Upper lobe of left lung (tissue), 6 donors: ENCODE data around the gene SLFN14. TPM values are rescaled to one million over a fixed set of nuclear protein-coding genes. Genes with fewer than 3 reads are reported as not detected.

Experiments
- ATAC-seq, 2 donors: fragments of 200-7000 bp; cut with Tn5 transposase; one replicate each; pipeline ENCODE4 v1.9.1; 2022; ENCODE audit warnings: mild to moderate bottlenecking in 2 of 2, moderate library complexity in 2 of 2; ENCODE audit not compliant: low FRiP score in 2 of 2
- DNase-seq, 2 donors: peaks; one replicate each; pipeline ENCODE4 v3.0.0-alpha.2; 2019 to 2020
- H3K27ac ChIP-seq, 4 donors: fragments of 200-600 bp; sonication (generic); one replicate each; pipeline ENCODE4 v1.5.1; 2016 to 2019
- H3K27me3 ChIP-seq, 4 donors: fragments of 200-600 bp; sonication (generic); one replicate each; pipeline ENCODE4 v1.5.1; 2017 to 2019
- H3K36me3 ChIP-seq, 4 donors: fragments of 200-600 bp; sonication (generic); one replicate each; pipeline ENCODE4 v1.5.1; 2016 to 2019
- H3K4me1 ChIP-seq, 4 donors: fragments of 200-600 bp; sonication (generic); one replicate each; pipeline ENCODE4 v1.5.1; 2018 to 2019
- H3K4me3 ChIP-seq, 4 donors: fragments of 200-600 bp; sonication (generic); one replicate each; pipeline ENCODE4 v1.5.1; 2017 to 2019; ENCODE audit warnings: mild to moderate bottlenecking in 2 of 4, moderate library complexity in 1 of 4
- H3K9me3 ChIP-seq, 4 donors: fragments of 200-600 bp; sonication (generic); one replicate each; pipeline ENCODE4 v1.5.1; 2018 to 2019
- CTCF ChIP-seq, 6 experiments: fragments of 450-650 bp in 4 of 6; fragments of 200-600 bp in 2 of 6; sonication (generic) in 2 of 6; IDR thresholded peaks; one replicate each; pipeline ENCODE4 v1.5.1; 2016 to 2019; ENCODE audit warnings: antibody characterized with exemption in 6 of 6
- EP300 ChIP-seq, 4 donors: sonication (generic); formaldehyde crosslinking; IDR thresholded peaks; one replicate each; pipeline ENCODE4 v1.5.1; 2017; ENCODE audit warnings: antibody characterized with exemption in 4 of 4, control low read depth in 2 of 4
- POLR2A ChIP-seq, 4 donors: fragments of 450-650 bp; IDR thresholded peaks; one replicate each; pipeline ENCODE4 v1.5.1; 2016 to 2017; ENCODE audit warnings: antibody characterized with exemption in 4 of 4, mild to moderate bottlenecking in 2 of 4
- POLR2AphosphoS5 ChIP-seq, 2 donors: sonication (generic); formaldehyde crosslinking; IDR thresholded peaks; one replicate each; pipeline ENCODE4 v1.5.1; 2017; ENCODE audit warnings: antibody characterized with exemption in 2 of 2
- WGBS, 2 donors: methylation state at CpG; one replicate each; pipeline ENCODE4 v1.1.5; 2017 to 2018; 5-methylcytosine and 5-hydroxymethylcytosine counted together
- total RNA-seq, 6 donors: library from RNA; depleted of rRNA in 4 of 6; stranded (reverse); fragments of >200 nt in 4 of 6; gene quantifications; one replicate each; pipeline versions ENCODE4 v1.1.0 to v1.2.1, GENCODE V29; 2016 to 2021
- donor health status: DM: no; HTN: no; CAD: no; lungs with moderate emphysema.
- donor health status: DM: no; HTN: yes; CAD: no; lungs with severe emphysema.

The SLFN14 gene
- total RNA-seq, 6 donors from 2014 or later: 0.09 to 1.8 (median 0.30) TPM; not detected in 1

GRCh38 chr17:35546487-35546886 lies 14.1 kb downstream of the SLFN14 start:
- WGBS, 2 donors: 61 to 90% methylated on average over 1 of the region's 1 CpG
- Histone ChIP-seq H3K4me3 (no peak overlapping the region), H3K9me3 (no peaks in the 10 kb centered on the region), H3K4me1 (peaks cover 0 to 21% (median 11%) of the 10 kb centered on the region in 4 donors), H3K27ac (no peak overlapping the region), H3K36me3 (no peaks in the 10 kb centered on the region), H3K27me3 (no peaks in the 10 kb centered on the region)
- no peak for ATAC-seq
- DNase-seq: no peak
- TF ChIP-seq EP300 (IDR thresholded peaks at IDR 0.05) (no peak), POLR2A (IDR thresholded peaks at IDR 0.05) (no peak)

GRCh38 chr17:35545150-35545549 lies 15.5 kb downstream of the SLFN14 start:
- no peaks in the 10 kb centered on the region for H3K36me3 ChIP-seq
- no peak for ATAC-seq
- H3K9me3 ChIP-seq: no peaks in the 10 kb centered on the region
- peaks cover 4 to 30% (median 20%) of the 10 kb centered on the region in 4 donors for H3K4me1 ChIP-seq
- no peak for TF ChIP-seq POLR2A (IDR thresholded peaks at IDR 0.05)
- no peak overlapping the region for H3K4me3 ChIP-seq
- no peak for DNase-seq
- no peak overlapping the region for H3K27ac ChIP-seq
- no peaks in the 10 kb centered on the region for H3K27me3 ChIP-seq
- 42 to 77% methylated on average over 1 of the region's 1 CpG for WGBS, 2 donors

GRCh38 chr17:35543856-35544255 lies 16.8 kb downstream of the SLFN14 start:
- 63 to 75% methylated on average over 1 of the region's 1 CpG for WGBS, 2 donors
- no peaks in the 10 kb centered on the region for H3K27me3 ChIP-seq
- H3K27ac ChIP-seq: no peak overlapping the region
- DNase-seq (no peak), ATAC-seq (no peak)
- H3K36me3 ChIP-seq: no peaks in the 10 kb centered on the region
- no peaks in the 10 kb centered on the region for H3K9me3 ChIP-seq
- TF ChIP-seq POLR2A (IDR thresholded peaks at IDR 0.05): no peak
- no peak for TF ChIP-seq CTCF (IDR thresholded peaks at IDR 0.05)
- TF ChIP-seq EP300 (IDR thresholded peaks at IDR 0.05): no peak
- TF ChIP-seq POLR2AphosphoS5 (IDR thresholded peaks at IDR 0.05): no peak
- no peak overlapping the region for H3K4me3 ChIP-seq
- peaks cover 6 to 43% (median 29%) of the 10 kb centered on the region in 4 donors for H3K4me1 ChIP-seq

- TF ChIP-seq POLR2A (IDR thresholded peaks at IDR 0.05) (no peak), CTCF (IDR thresholded peaks at IDR 0.05) (no peak), EP300 (IDR thresholded peaks at IDR 0.05) (no peak), POLR2AphosphoS5 (IDR thresholded peaks at IDR 0.05) (no peak)
- Histone ChIP-seq H3K27ac (peak overlapping the region in 2 of 4 donors; percentile 37 to 89), H3K9me3 (no peaks in the 10 kb centered on the region), H3K27me3 (no peaks in the 10 kb centered on the region), H3K36me3 (no peaks in the 10 kb centered on the region), H3K4me1 (peaks cover 10 to 50% (median 35%) of the 10 kb centered on the region in 4 donors), H3K4me3 (no peak overlapping the region)
- ATAC-seq (no peak), DNase-seq (no peak)
These were observed 17.6 kb downstream of the SLFN14 start for GRCh38 chr17:35542990-35543389.

GRCh38 chr17:35541434-35541833 lies 19.2 kb downstream of the SLFN14 start:
- WGBS, 2 donors: 22 to 30% methylated on average over 1 of the region's 1 CpG

More at GRCh38 chr17:35541434-35541833, 19.2 kb downstream of the SLFN14 start:
- Histone ChIP-seq H3K9me3 (no peaks in the 10 kb centered on the region), H3K4me3 (peak overlapping the region in 2 of 4 donors; percentile 46 to 47), H3K36me3 (no peaks in the 10 kb centered on the region), H3K27ac (peak overlapping the region; percentile 76 to 89 (median 86)), H3K4me1 (peaks cover 17 to 63% (median 40%) of the 10 kb centered on the region in 4 donors), H3K27me3 (no peaks in the 10 kb centered on the region)
- TF ChIP-seq CTCF (IDR thresholded peaks at IDR 0.05): no peak
- no peak for TF ChIP-seq POLR2A (IDR thresholded peaks at IDR 0.05)
- no peak for TF ChIP-seq EP300 (IDR thresholded peaks at IDR 0.05)
- TF ChIP-seq POLR2AphosphoS5 (IDR thresholded peaks at IDR 0.05): no peak
- ATAC-seq (no peak), DNase-seq (no peak)
